ENCODE results near the gene IQCK. TPM values are rescaled to one million over a fixed set of nuclear protein-coding genes. Genes with fewer than 3 reads are reported as not detected.

IQCK gene
- polyA plus RNA-seq, 3 donors: 0.52 to 1.2 (median 0.58) TPM

DNA sequence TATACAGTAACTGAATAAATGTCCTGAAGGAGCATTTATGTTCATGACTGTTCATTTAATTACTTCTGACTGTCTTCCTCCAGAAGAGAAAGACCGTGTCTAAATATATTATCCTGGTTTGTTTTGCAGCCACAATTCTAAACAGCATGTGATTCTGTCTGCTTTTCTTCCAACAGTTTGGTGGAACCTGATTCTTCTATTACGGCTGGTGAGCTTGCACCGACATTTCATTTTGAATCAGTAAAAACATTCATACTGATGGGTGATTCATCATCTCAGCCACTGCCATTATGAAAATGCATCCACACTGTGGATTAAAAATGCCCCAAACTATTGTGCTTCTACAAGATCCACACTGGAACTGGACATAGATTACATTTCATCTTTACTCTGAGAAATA, 17.0 kb upstream of the IQCK start:
- Mint-ChIP-seq H3K9me3 (peaks cover 0 to 3% (median 0%) of the 10 kb centered on the region in 7 donors), H3K4me3 (no peak overlapping the region), H3K36me3 (peaks cover 70 to 91% of the 10 kb centered on the region in 2 donors), H3K27ac (no peak overlapping the region), H3K27me3 (ENCODE audit: low read depth in 3 of 3) (peaks cover 0 to 3% (median 0%) of the 10 kb centered on the region in 3 donors), H3K4me1 (peaks cover 20% of the 10 kb centered on the region)
- TF ChIP-seq, protein P1, sequence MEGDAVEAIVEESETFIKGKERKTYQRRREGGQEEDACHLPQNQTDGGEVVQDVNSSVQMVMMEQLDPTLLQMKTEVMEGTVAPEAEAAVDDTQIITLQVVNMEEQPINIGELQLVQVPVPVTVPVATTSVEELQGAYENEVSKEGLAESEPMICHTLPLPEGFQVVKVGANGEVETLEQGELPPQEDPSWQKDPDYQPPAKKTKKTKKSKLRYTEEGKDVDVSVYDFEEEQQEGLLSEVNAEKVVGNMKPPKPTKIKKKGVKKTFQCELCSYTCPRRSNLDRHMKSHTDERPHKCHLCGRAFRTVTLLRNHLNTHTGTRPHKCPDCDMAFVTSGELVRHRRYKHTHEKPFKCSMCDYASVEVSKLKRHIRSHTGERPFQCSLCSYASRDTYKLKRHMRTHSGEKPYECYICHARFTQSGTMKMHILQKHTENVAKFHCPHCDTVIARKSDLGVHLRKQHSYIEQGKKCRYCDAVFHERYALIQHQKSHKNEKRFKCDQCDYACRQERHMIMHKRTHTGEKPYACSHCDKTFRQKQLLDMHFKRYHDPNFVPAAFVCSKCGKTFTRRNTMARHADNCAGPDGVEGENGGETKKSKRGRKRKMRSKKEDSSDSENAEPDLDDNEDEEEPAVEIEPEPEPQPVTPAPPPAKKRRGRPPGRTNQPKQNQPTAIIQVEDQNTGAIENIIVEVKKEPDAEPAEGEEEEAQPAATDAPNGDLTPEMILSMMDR (IDR thresholded peaks at IDR 0.05): no peak
- intact Hi-C loops (cut with micrococcal nuclease): no loop called here
- H3K9me3 ChIP-seq (replicated peaks in 1 of 2; ENCODE audit: control insufficient read depth in 1 of 2, insufficient read depth in 1 of 2, low read length in 2 of 2): no peaks in the 10 kb centered on the region
- H3K9ac ChIP-seq (ENCODE audit: insufficient read depth, low read length, poor library complexity, severe bottlenecking): no peak overlapping the region
- no peak overlapping the region for H3K4me3 ChIP-seq (replicated peaks in 1 of 3; ENCODE audit: low read depth in 2 of 3, low read length in 3 of 3)
- no peak overlapping the region for H3K27ac ChIP-seq (ENCODE audit: low read depth in 1 of 2, low read length in 2 of 2)
- H3K4me1 ChIP-seq (ENCODE audit: control insufficient read depth in 1 of 2, insufficient read depth in 2 of 2, low read length in 2 of 2): peaks cover 14 to 15% of the 10 kb centered on the region in 2 donors
- H3K36me3 ChIP-seq (replicated peaks in 1 of 2; ENCODE audit: control insufficient read depth in 1 of 2, insufficient read depth in 2 of 2, low read length in 2 of 2): peaks cover 62 to 87% of the 10 kb centered on the region in 2 donors
- H3K27me3 ChIP-seq (ENCODE audit: control insufficient read depth in 2 of 2, insufficient read depth in 2 of 2, low read length in 2 of 2): no peaks in the 10 kb centered on the region
- H3K4me2 ChIP-seq (replicated peaks; ENCODE audit: extremely low read depth, low read length, poor library complexity, severe bottlenecking): no peak overlapping the region
- no peak for DNase-seq
- no peaks in the 10 kb centered on the region for H4K20me1 ChIP-seq (ENCODE audit: insufficient read depth, low read length)
- 100% methylated on average over 1 of the region's 3 CpGs for WGBS (ENCODE audit: insufficient coverage)
- H3K79me2 ChIP-seq (ENCODE audit: insufficient read depth, low read length): no peaks in the 10 kb centered on the region
- no peak overlapping the region for H2AFZ ChIP-seq (ENCODE audit: insufficient read depth, low read depth, low read length, poor library complexity, severe bottlenecking)

DNA sequence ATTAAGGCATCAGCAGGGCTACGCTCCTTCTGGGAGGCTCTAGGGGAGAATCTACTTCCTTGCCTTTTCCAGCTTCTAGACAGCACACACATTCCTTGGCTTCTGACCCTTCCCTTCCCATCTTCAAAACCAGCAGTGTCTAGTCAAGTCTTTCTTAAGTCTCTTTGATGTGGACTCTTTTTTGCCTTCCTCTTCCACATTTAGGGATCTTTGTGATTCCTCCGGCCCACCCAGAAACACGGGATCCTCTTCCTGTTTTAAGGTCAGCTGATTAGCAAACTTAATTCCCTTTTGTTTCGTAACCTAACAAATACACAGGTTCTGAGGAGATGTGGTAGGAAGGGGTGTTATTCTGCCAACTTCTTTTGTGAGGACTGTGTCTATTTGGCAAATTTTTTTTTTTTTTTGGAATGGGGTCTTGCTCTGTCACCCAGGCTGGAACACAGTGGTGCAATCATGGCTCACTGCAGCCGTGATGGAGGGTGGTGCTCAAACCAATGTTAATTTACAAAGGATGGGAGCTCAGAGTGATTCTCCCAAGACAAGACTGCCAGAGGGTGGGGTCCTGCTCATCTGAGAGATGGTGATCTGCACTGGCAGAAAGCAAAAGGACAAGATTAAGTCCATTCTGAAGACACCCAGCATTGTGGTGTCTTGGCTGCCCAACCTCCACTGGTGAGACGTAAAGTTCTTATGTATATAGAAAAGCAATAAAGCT, 14.7 kb upstream of the IQCK start:
- H3K9me3 Mint-ChIP-seq: peaks cover 0 to 3% (median 0%) of the 10 kb centered on the region in 7 donors
- H3K79me2 ChIP-seq (ENCODE audit: insufficient read depth, low read length): no peaks in the 10 kb centered on the region
- no peak overlapping the region for H3K4me3 ChIP-seq (replicated peaks in 1 of 3; ENCODE audit: low read depth in 2 of 3, low read length in 3 of 3)
- H3K9ac ChIP-seq (ENCODE audit: insufficient read depth, low read length, poor library complexity, severe bottlenecking): no peak overlapping the region
- peak overlapping the region in 1 of 2 donors; percentile 18 for H3K4me3 Mint-ChIP-seq
- H3K27me3 ChIP-seq (ENCODE audit: control insufficient read depth in 2 of 2, insufficient read depth in 2 of 2, low read length in 2 of 2): no peaks in the 10 kb centered on the region
- peak overlapping the region in 5 of 7 donors; percentile 8 to 60 (median 40) for H3K27ac Mint-ChIP-seq
- no peak overlapping the region for H2AFZ ChIP-seq (ENCODE audit: insufficient read depth, low read depth, low read length, poor library complexity, severe bottlenecking)
- H3K9me3 ChIP-seq (replicated peaks in 1 of 2; ENCODE audit: control insufficient read depth in 1 of 2, insufficient read depth in 1 of 2, low read length in 2 of 2): no peaks in the 10 kb centered on the region
- H3K4me2 ChIP-seq (replicated peaks; ENCODE audit: extremely low read depth, low read length, poor library complexity, severe bottlenecking): no peak overlapping the region
- peaks cover 66 to 87% of the 10 kb centered on the region in 2 donors for H3K36me3 ChIP-seq (replicated peaks in 1 of 2; ENCODE audit: control insufficient read depth in 1 of 2, insufficient read depth in 2 of 2, low read length in 2 of 2)
- H3K27ac ChIP-seq (ENCODE audit: low read depth in 1 of 2, low read length in 2 of 2): peak overlapping the region in 1 of 2 donors; percentile 9
- H3K4me1 ChIP-seq (ENCODE audit: control insufficient read depth in 1 of 2, insufficient read depth in 2 of 2, low read length in 2 of 2): peaks cover 6 to 7% of the 10 kb centered on the region in 2 donors
- no peaks in the 10 kb centered on the region for H4K20me1 ChIP-seq (ENCODE audit: insufficient read depth, low read length)
- no peaks in the 10 kb centered on the region for H3K27me3 Mint-ChIP-seq (ENCODE audit: low read depth in 3 of 3)
- DNase-seq: peak in 1 of 3 donors; percentile 28
- intact Hi-C loops (cut with micrococcal nuclease): no loop called here
- TF ChIP-seq, protein P1 (IDR thresholded peaks at IDR 0.05): no peak
- 100% methylated on average over 1 of the region's 6 CpGs for WGBS (ENCODE audit: insufficient coverage)
- peaks cover 65 to 89% of the 10 kb centered on the region in 2 donors for H3K36me3 Mint-ChIP-seq
- H3K4me1 Mint-ChIP-seq: peaks cover 10% of the 10 kb centered on the region
